Thymus (tissue), 11 donors: Measurements from ENCODE around the gene GALNTL6. TPM values are rescaled to one million over a fixed set of nuclear protein-coding genes. Genes with fewer than 3 reads are reported as not detected.

ENCODE experiments used
- DNase-seq, 9 donors: peaks; one replicate each; pipeline ENCODE4 v3.0.0-alpha.2; 2013; ENCODE audit warnings: low spot score in 9 of 9, low read depth in 6 of 9, missing footprints in 1 of 9
- H3K27ac ChIP-seq, 2 donors: one replicate each; pipeline ENCODE4 v1.5.1; 2013; ENCODE audit warnings: control low read depth in 1 of 2, low read depth in 1 of 2, low read length in 1 of 2, mild to moderate bottlenecking in 1 of 2, moderate library complexity in 1 of 2
- H3K27me3 ChIP-seq, 2 donors: one replicate each; pipeline ENCODE4 v1.5.1; 2013; ENCODE audit warnings: low read length in 1 of 2; ENCODE audit not compliant: control insufficient read depth in 2 of 2, insufficient read depth in 1 of 2
- H3K36me3 ChIP-seq, 2 donors: one replicate each; pipeline ENCODE4 v1.5.1; 2013; ENCODE audit warnings: low read length in 1 of 2, mild to moderate bottlenecking in 1 of 2, moderate library complexity in 1 of 2; ENCODE audit not compliant: control insufficient read depth in 2 of 2, insufficient read depth in 2 of 2
- H3K4me1 ChIP-seq, 2 donors: one replicate each; pipeline ENCODE4 v1.5.1; 2013; ENCODE audit warnings: low read length in 2 of 2; ENCODE audit not compliant: control insufficient read depth in 2 of 2, insufficient read depth in 2 of 2
- H3K4me3 ChIP-seq, 2 donors: one replicate each; pipeline ENCODE4 v1.5.1; 2013; ENCODE audit warnings: low read length in 2 of 2, control low read depth in 1 of 2, mild to moderate bottlenecking in 1 of 2
- H3K9me3 ChIP-seq, 2 donors: one replicate each; pipeline ENCODE4 v1.5.1; 2013; ENCODE audit warnings: low read length in 1 of 2, mild to moderate bottlenecking in 1 of 2; ENCODE audit not compliant: control insufficient read depth in 2 of 2, insufficient read depth in 1 of 2
- WGBS: extraction: QIAGEN DNeasy Blood & Tissue Kit; methylation state at CpG from one replicate; pipeline ENCODE4 v1.1.7; 2013; 5-methylcytosine and 5-hydroxymethylcytosine counted together
- polyA plus RNA-seq: library from polyadenylated mRNA; stranded (reverse); fragments of 200-250 nt; gene quantifications from one replicate; pipeline ENCODE4 v1.2.3, GENCODE V29; 2013
- total RNA-seq: library from RNA; stranded (reverse); fragments of 120-200 nt; gene quantifications from one replicate; pipeline ENCODE4 v1.2.4, GENCODE V29; 2013
- donor health status: healthy.

Gene GALNTL6
- total and polyA plus RNA-seq, 2 donors: 0.05 TPM

DNA sequence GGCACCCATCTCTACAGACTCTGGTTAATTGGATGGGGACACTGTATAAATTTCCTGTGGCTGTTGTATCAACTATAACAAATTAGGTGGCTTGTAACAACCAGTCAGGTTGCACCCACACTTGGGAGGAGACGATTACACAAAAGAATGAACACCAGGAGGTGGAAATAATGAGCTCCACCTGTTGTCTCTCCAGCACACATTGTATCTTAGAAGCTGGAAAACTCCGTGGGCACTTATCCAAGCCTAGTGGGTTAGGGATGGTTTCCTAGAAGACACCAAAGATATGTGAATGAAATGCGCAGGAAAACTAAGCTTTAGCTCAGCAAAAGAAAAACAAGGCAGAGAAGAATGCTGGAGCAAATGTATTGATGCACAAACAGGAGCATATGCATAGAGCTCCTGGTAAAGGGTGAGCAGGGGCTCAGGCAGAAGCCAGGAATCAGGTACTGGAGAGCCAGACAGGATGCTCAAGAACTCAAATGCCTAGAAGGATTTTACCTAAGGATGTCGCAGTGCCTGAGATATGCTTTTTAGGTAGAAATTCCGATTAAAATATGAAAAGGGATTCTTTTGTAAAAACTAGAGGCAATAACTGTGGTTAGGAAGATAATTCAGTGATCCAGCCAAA lies 111.7 kb downstream of the GALNTL6 start:
- no peak overlapping the region for H3K27ac ChIP-seq
- no peak for DNase-seq
- peaks cover 0 to 2% of the 10 kb centered on the region in 2 donors for H3K9me3 ChIP-seq
- no peaks in the 10 kb centered on the region for H3K4me1 ChIP-seq
- 92% methylated on average over 5 of the region's 5 CpGs for WGBS
- H3K36me3 ChIP-seq: no peaks in the 10 kb centered on the region
- H3K27me3 ChIP-seq: no peaks in the 10 kb centered on the region
- H3K4me3 ChIP-seq: no peak overlapping the region

DNA sequence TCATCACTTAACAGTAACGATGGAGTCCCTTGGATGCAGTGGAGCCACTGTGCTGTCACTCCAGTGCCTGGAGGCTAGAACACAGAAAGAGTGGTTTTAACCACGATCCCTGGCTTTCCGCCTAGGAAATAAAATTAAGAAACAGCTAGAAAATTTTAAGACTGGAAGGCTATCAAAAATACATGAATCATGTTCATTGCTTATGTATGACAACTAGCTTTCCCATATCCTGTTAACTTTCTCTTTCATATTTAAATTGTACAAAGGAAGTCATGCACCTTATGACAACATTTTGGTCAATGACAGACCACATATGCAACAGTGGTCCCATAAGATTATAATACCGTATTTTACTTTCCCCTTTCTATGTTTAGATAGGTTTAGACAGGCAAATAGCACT lies 115.1 kb downstream of the GALNTL6 start:
- Histone ChIP-seq H3K4me3 (no peak overlapping the region), H3K27ac (no peak overlapping the region), H3K27me3 (no peaks in the 10 kb centered on the region), H3K9me3 (peaks cover 0 to 3% of the 10 kb centered on the region in 2 donors), H3K4me1 (no peaks in the 10 kb centered on the region), H3K36me3 (no peaks in the 10 kb centered on the region)
- DNase-seq: no peak
- WGBS: 85% methylated on average over 4 of the region's 4 CpGs

DNA sequence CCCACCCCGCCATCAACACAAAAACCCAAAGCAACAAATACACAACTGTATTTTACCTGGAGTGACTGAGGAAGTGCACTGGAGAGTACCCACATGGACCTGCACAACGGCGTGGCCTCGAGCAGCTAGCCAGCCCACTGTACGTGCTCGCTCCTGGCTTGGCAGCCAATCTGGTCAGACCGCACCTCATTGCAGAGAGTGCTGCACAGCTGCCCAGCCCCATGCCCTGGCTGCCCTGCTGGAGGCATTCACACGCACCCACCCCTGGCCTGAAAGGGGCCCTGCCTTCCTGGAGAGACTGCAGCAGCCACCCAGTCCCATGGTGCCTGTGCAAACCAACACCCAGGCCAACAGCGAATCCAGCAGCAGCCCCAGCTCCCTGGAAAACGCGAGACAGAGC lies 116.3 kb downstream of the GALNTL6 start:
- no peaks in the 10 kb centered on the region for H3K36me3 ChIP-seq
- peaks cover 0 to 3% of the 10 kb centered on the region in 2 donors for H3K9me3 ChIP-seq
- H3K4me3 ChIP-seq: no peak overlapping the region
- no peaks in the 10 kb centered on the region for H3K27me3 ChIP-seq
- no peak overlapping the region for H3K27ac ChIP-seq
- DNase-seq: no peak
- H3K4me1 ChIP-seq: no peaks in the 10 kb centered on the region
- 97% methylated on average over 11 of the region's 11 CpGs for WGBS

DNA sequence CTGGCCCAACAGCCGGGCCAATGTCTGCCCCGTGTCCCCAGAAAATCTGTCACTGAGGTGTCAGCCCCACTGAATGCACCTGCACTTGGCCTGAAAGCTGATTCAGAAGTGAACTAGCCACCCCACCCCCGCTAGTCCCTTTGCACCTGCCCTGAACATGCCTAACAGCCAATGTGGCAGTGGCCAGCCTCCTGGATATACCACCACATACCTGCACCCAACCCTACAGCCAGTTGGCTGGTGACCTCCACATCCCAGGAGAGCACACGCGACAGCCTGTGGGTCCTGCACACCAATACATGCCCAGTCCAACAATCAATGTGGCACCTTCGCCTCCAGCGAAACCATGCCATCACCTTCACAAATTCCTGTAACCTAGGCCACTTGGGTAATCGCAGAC lies 116.7 kb downstream of the GALNTL6 start:
- H3K9me3 ChIP-seq: peaks cover 0 to 3% of the 10 kb centered on the region in 2 donors
- H3K4me3 ChIP-seq: no peak overlapping the region
- no peaks in the 10 kb centered on the region for H3K27me3 ChIP-seq
- DNase-seq: no peak
- WGBS: 97% methylated on average over 8 of the region's 8 CpGs
- no peaks in the 10 kb centered on the region for H3K4me1 ChIP-seq
- no peaks in the 10 kb centered on the region for H3K36me3 ChIP-seq
- H3K27ac ChIP-seq: no peak overlapping the region

DNA sequence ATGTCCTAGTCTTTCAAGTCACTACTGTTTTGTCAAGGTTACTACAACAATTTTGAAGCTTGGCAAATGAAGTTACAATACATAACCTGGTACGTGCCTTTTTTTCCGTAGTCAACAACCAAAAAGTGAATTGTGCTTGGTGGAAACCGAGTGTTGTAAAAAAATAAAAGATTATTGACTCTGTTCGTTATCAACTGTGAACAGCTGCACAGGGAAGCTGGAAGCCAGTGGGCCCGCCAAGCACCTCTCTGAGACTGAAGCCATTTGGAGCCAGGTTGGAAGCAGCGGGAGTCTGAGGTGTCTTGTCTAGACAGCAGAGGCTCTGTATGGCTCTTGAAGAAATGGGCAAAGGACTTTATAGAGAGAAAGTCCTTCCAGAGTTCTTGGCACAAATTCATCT lies 119.0 kb downstream of the GALNTL6 start:
- H3K4me3 ChIP-seq: no peak overlapping the region
- H3K27me3 ChIP-seq: no peaks in the 10 kb centered on the region
- no peaks in the 10 kb centered on the region for H3K36me3 ChIP-seq
- DNase-seq: no peak
- H3K27ac ChIP-seq: no peak overlapping the region
- H3K4me1 ChIP-seq: no peaks in the 10 kb centered on the region
- H3K9me3 ChIP-seq: peaks cover 0 to 3% of the 10 kb centered on the region in 2 donors
- WGBS: 94% methylated on average over 6 of the region's 6 CpGs

DNA sequence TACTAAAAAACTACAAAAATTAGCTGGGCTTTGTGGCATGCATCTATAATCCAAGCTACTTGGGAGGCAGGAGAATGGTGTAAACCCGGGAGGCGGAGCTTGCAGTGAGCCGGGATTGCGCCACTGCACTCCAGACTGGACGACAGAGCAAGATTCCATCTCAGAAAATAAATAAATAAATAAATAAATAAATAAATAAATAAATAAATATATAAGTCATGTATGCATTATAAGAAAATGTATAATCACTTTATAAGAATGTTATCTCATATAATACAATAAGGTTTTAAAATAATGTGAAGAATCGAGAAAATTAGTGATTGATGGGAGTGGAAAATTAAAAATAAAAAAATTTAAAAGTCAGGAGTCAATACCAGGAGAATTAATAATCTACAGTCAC lies 127.5 kb downstream of the GALNTL6 start:
- no peak for DNase-seq
- WGBS: 97% methylated on average over 6 of the region's 6 CpGs
- Histone ChIP-seq H3K4me3 (no peak overlapping the region), H3K27ac (no peak overlapping the region), H3K36me3 (no peaks in the 10 kb centered on the region), H3K27me3 (no peaks in the 10 kb centered on the region), H3K9me3 (no peaks in the 10 kb centered on the region), H3K4me1 (no peaks in the 10 kb centered on the region)

DNA sequence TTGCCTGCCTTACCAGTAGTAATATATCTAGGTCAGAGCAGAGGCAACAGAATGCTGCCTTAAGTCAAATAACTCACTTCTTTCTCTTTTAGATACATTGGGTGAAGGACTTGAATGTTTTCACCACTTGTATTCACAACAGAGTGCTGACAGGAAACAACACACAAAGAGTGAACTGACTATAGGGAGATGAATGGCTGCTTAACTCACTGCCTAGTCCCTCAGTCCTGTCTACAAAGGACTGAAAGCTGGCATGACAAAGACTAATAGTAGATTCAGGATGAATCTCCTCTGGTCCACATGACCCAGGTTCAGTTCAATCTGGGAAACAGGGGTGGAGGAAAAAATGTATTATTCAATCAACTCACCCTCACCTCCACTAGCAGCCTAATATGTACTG lies 134.2 kb downstream of the GALNTL6 start:
- H3K27me3 ChIP-seq: no peaks in the 10 kb centered on the region
- no peak overlapping the region for H3K27ac ChIP-seq
- H3K36me3 ChIP-seq: no peaks in the 10 kb centered on the region
- H3K4me3 ChIP-seq: no peak overlapping the region
- no peak for DNase-seq
- no peaks in the 10 kb centered on the region for H3K9me3 ChIP-seq
- no peaks in the 10 kb centered on the region for H3K4me1 ChIP-seq

DNA sequence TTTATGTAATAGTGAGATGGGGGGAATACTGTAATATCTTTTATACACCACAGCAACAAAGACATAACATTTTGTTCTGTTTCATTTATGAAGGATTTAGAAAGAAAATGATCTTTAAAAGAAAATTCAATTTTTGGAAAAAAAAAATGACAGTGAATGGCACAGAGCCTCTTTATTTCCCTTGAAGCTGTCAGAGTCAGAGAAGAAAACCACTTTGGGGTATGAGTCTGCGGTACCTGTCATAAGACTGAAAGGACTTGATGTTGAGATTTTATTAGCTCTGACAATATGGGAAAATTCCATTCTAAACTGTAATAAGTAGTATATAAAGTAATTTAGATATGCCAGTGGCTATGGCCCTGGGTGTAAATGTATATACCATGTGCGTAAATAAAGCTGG lies 134.8 kb downstream of the GALNTL6 start:
- no peaks in the 10 kb centered on the region for H3K36me3 ChIP-seq
- H3K4me1 ChIP-seq: no peaks in the 10 kb centered on the region
- H3K4me3 ChIP-seq: no peak overlapping the region
- no peaks in the 10 kb centered on the region for H3K27me3 ChIP-seq
- DNase-seq: no peak
- 94% methylated on average over 2 of the region's 2 CpGs for WGBS
- H3K9me3 ChIP-seq: no peaks in the 10 kb centered on the region
- H3K27ac ChIP-seq: no peak overlapping the region

DNA sequence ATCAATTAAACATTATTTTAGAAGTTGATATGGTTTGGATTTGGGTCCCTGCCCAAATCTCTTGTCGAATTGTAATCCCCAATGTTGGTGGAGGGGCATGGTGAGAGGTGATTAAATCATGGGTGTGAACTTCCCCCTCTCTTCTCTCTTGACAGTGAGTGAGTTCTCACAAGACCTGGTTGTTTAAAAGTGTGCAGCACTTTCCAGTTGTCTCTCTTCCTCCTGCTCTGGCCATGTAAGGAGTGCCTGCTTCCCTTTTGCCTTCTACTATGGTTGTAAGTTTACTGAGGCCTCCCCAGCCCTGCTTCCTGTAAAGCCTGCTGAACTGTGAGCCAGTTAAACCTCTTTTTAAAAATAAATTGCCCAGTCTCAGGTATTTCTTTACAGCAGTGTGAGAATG lies 141.4 kb downstream of the GALNTL6 start:
- H3K4me3 ChIP-seq: no peak overlapping the region
- no peaks in the 10 kb centered on the region for H3K36me3 ChIP-seq
- no peak overlapping the region for H3K27ac ChIP-seq
- no peaks in the 10 kb centered on the region for H3K27me3 ChIP-seq
- DNase-seq: no peak
- no peaks in the 10 kb centered on the region for H3K4me1 ChIP-seq
- 27% methylated on average over 1 of the region's 1 CpG for WGBS
- no peaks in the 10 kb centered on the region for H3K9me3 ChIP-seq

DNA sequence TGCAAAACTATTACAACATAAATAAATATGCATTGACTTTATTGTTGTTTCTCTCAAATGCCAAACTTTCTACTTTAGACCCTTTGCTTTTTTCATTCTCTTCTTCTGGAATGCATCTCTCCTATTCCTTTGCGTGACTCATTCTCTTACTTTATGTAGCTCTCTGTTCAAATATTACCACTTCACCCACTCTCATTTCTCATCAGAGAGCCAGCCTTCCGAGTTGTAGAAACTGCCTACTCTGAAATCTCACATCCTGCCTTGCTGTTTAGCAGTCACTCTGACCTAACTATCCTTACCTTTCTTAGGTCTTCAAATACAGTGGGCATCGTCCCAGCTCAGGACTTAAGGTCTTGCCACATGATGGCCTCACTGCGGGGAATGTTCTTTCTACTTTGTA lies 143.5 kb downstream of the GALNTL6 start:
- WGBS: 81% methylated on average over 4 of the region's 4 CpGs

More for the DNA sequence above, 143.5 kb downstream of the GALNTL6 start:
- H3K4me3 ChIP-seq: no peak overlapping the region
- no peaks in the 10 kb centered on the region for H3K9me3 ChIP-seq
- DNase-seq: no peak
- no peaks in the 10 kb centered on the region for H3K36me3 ChIP-seq
- H3K27me3 ChIP-seq: no peaks in the 10 kb centered on the region
- no peak overlapping the region for H3K27ac ChIP-seq
- H3K4me1 ChIP-seq: no peaks in the 10 kb centered on the region
